Activated CD4-positive, alpha-beta T cell treated with anti-CD3 and anti-CD28 coated beads, Interleukin-2, amount 10 ng/mL, durations not matched to agents 7 days and 5 days (primary cell): Measurements from ENCODE around the gene NME7. TPM values are rescaled to one million over a fixed set of nuclear protein-coding genes. Genes with fewer than 3 reads are reported as not detected.
"Not testable (repeated sequence)": the region's sequence is repeated elsewhere in the genome, so short reads cannot be mapped to it uniquely, and the experiment has no call there.

Experiments used
- CTCF ChIA-PET: fragments of 350-600 bp; sonication (Branson Sonifier 250); formaldehyde crosslinking; loops from one replicate; lab custom pipeline; 2021; ENCODE audit warnings: antibody characterized with exemption; lab: Charles Lee
- POLR2A ChIA-PET: fragments of 350-600 bp; sonication (Branson Sonifier 250); formaldehyde crosslinking; loops from one replicate; lab custom pipeline; 2021; ENCODE audit warnings: antibody characterized with exemption; lab: Charles Lee
- DNase-seq: peaks from one replicate; pipeline ENCODE4 v3.0.0-alpha.2; 2020
- H3K27ac Mint-ChIP-seq: one replicate; pipeline ENCODE4 v1.8.0; 2021; ENCODE audit warnings: mild to moderate bottlenecking, moderate library complexity, mixed read lengths
- H3K27me3 Mint-ChIP-seq: one replicate; pipeline ENCODE4 v1.8.0; 2021; ENCODE audit warnings: mixed read lengths
- H3K36me3 Mint-ChIP-seq: one replicate; pipeline ENCODE4 v1.8.0; 2021; ENCODE audit warnings: low read depth, mixed read lengths
- H3K4me1 Mint-ChIP-seq: one replicate; pipeline ENCODE4 v1.8.0; 2021; ENCODE audit warnings: mixed read lengths
- H3K4me3 Mint-ChIP-seq: one replicate; pipeline ENCODE4 v1.8.0; 2021; ENCODE audit warnings: mild to moderate bottlenecking, moderate library complexity, mixed read lengths
- H3K9me3 Mint-ChIP-seq: one replicate; pipeline ENCODE4 v1.8.0; 2021; ENCODE audit warnings: mixed read lengths
- total RNA-seq, 2 experiments: library from RNA; stranded (reverse); gene quantifications; one replicate each; pipeline ENCODE4 v1.2.3, GENCODE V29; 2021

NME7 gene
- total RNA-seq, 2 experiments from 2014 or later, result 16.6 to 16.9 TPM

DNA sequence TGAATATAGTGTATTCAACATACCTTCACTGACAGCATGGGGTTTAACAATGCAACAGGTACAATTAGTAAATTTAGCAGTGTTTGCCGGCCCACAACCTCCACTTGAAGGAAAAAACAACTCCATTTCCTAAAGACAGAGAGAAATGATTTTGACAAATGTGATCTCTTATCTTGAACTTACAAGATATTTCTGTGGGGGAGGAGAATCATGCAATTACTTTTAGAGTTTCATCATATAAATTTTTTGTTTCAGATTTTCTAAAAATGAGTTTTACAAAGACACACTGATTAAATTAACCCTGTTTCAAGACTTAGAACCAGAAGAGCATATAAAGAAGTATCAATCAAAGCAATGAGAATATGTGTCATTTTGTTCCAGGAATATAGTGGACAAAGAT lies 80.3 kb downstream of the NME7 start:
- no peak for DNase-seq
- Mint-ChIP-seq H3K27me3 (no peaks in the 10 kb centered on the region), H3K36me3 (peaks cover 3% of the 10 kb centered on the region), H3K9me3 (peaks cover 19% of the 10 kb centered on the region), H3K27ac (no peak overlapping the region), H3K4me3 (no peak overlapping the region), H3K4me1 (no peaks in the 10 kb centered on the region)
- CTCF ChIA-PET, result no interaction called here
- POLR2A ChIA-PET, result no interaction called here

DNA sequence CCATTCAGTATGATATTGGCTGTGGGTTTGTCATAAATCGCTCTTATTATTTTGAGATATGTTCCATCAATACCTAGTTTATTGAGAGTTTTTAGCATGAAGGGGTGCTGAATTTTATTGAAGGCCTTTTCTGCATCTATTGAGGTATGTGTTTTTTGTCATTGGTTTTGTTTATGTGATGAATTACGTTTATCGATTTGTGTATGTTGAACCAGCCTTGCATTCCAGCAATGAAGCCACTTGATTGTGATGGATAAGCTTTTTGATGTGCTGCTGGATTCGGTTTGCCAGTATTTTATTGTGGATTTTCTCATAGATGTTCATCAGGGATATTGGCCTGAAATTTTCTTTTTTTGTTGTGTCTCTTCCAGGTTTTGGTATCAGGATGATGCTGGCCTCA lies 86.0 kb downstream of the NME7 start:
- not testable (repeated sequence) for H3K36me3 Mint-ChIP-seq

DNA sequence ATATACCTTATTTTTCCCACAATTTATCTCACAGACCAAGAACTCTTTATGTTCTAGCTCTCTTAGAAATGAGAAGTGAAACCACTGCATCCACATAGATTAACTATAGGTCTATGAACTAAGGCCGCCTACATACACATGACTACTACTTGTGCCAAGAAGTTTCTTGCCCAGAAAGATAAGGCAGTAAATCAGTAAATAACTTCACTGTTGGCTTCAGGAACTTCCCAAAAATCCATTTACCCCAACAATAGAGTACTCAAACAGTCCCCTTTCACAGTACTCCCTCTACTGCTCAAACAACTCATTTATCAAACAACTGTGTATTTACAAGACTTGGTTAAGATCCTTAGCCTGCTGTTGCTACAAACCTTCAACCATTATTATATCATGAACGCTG lies 96.5 kb downstream of the NME7 start:
- Mint-ChIP-seq H3K4me3 (no peak overlapping the region), H3K4me1 (no peaks in the 10 kb centered on the region), H3K27ac (no peak overlapping the region), H3K9me3 (no peaks in the 10 kb centered on the region), H3K27me3 (no peaks in the 10 kb centered on the region), H3K36me3 (no peaks in the 10 kb centered on the region)
- CTCF ChIA-PET, result no interaction called here
- POLR2A ChIA-PET, result no interaction called here
- DNase-seq, result no peak

More for the DNA sequence above, 86.0 kb downstream of the NME7 start:
- H3K4me1 Mint-ChIP-seq, H3K27me3 Mint-ChIP-seq, CTCF ChIA-PET, H3K4me3 Mint-ChIP-seq, POLR2A ChIA-PET, H3K27ac Mint-ChIP-seq, DNase-seq: not testable (repeated sequence)
- peaks cover 37% of the 10 kb centered on the region for H3K9me3 Mint-ChIP-seq

DNA sequence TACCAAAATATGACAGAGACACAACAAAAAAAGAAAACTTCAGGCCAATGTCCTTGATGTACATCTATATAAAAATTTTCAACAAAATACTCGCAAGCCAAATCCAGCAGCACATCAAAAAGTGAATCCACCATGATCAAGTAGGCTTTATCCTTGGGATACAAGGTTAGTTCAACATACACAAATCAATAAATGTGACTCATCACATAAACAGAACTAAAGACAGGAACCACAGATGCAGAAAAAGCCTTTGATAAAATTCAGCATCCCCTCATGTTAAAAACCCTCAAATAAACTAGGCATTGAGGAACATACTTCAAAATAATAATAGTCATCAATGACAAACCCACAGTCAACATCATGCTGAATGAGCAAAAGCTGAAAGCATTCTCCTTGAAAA lies 101.5 kb downstream of the NME7 start:
- peaks cover 18% of the 10 kb centered on the region for H3K9me3 Mint-ChIP-seq

DNA sequence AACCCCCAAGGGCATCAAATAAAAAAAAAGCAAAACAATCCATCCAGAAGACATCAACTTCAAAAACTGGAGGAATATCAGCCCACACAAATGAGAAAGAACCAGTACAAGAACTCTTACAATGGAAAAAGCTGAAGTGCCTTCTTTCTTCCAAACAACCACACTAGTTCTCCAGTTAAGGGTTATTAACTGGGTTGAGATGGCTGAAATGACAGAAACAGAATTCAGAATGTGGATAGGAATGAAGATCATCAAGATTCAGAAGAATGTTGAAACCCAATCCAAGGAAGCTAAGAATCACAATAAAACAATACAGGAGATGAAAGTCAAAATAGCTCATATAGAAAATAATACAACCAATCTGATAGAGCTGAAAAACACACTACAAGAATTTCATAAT lies 104.5 kb downstream of the NME7 start:
- Mint-ChIP-seq H3K27me3 (no peaks in the 10 kb centered on the region), H3K4me1 (no peaks in the 10 kb centered on the region), H3K27ac (no peak overlapping the region), H3K9me3 (peaks cover 20% of the 10 kb centered on the region), H3K4me3 (no peak overlapping the region), H3K36me3 (no peaks in the 10 kb centered on the region)
- CTCF ChIA-PET, result no interaction called here
- POLR2A ChIA-PET, result no interaction called here
- DNase-seq, result no peak

More for the DNA sequence above, 101.5 kb downstream of the NME7 start:
- H3K36me3 Mint-ChIP-seq, result no peaks in the 10 kb centered on the region
- H3K4me3 Mint-ChIP-seq, result no peak overlapping the region
- no peak overlapping the region for H3K27ac Mint-ChIP-seq
- no peaks in the 10 kb centered on the region for H3K4me1 Mint-ChIP-seq
- no peak for DNase-seq
- CTCF ChIA-PET, result no interaction called here
- no peaks in the 10 kb centered on the region for H3K27me3 Mint-ChIP-seq
- POLR2A ChIA-PET, result no interaction called here

DNA sequence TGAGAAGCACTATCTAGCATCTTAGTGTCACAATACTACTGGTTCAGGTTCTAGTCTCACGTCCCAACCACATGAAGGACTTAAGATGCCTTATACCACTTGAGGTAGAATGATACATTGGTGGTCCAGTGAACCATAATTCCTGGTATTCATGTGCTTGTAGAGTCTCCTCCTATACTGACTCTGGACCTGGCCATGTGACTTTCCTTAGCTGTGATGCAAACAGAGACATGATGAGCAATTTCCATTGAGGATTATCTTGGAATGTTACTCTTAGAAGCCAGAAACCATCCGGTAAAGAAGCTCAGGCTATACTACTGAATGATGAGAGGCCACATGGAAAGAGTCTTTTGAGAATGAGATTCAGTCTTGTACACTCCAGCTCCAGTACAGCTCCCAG lies 105.7 kb downstream of the NME7 start:
- no peak for DNase-seq
- POLR2A ChIA-PET, result no interaction called here
- H3K27me3 Mint-ChIP-seq, result no peaks in the 10 kb centered on the region
- no peak overlapping the region for H3K4me3 Mint-ChIP-seq
- H3K36me3 Mint-ChIP-seq, result peaks cover 4% of the 10 kb centered on the region
- no peak overlapping the region for H3K27ac Mint-ChIP-seq
- CTCF ChIA-PET, result no interaction called here
- peaks cover 20% of the 10 kb centered on the region for H3K9me3 Mint-ChIP-seq
- H3K4me1 Mint-ChIP-seq, result peaks cover 3% of the 10 kb centered on the region

DNA sequence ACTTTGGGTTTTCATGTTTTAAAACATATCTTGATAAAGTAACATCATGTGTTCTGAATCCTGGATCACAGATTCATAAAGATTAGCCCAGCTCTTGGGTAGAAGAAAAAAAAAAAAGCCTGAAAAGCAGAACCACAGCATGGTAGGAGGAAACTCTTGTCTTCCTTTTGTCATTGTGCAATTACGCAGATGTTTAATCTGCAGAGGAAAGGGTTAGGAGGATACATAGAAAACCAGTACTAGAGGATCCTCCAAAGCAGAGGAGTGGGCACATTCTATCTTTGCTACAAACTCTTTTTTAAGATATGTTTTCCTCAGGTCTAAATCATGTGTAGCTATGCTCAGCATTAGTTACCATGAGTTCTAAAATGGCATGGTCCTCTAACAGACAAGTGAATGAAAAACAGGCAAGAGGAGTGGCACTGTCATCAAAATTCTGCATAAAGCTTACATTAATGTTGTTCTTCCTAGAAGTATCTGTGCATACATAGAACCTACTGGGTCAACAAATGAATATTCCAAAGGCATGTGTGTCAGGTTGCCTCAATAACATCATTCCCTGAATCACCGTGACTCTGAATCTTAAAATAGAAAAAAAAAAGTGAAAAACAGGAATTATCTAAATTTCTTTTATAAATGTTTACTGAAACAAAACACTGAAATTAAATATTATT lies 107.0 kb downstream of the NME7 start:
- H3K27ac Mint-ChIP-seq, result no peak overlapping the region
- no peaks in the 10 kb centered on the region for H3K27me3 Mint-ChIP-seq
- H3K4me1 Mint-ChIP-seq, result peaks cover 3% of the 10 kb centered on the region
- CTCF ChIA-PET, result interaction anchor here (0.6 kb wide), 1 partner anchor 1084 kb away, joined by 3 read pairs; no protein-coding TSS in a partner anchor
- POLR2A ChIA-PET, result no interaction called here
- H3K4me3 Mint-ChIP-seq, result no peak overlapping the region
- H3K9me3 Mint-ChIP-seq, result peaks cover 18% of the 10 kb centered on the region
- H3K36me3 Mint-ChIP-seq, result peaks cover 4% of the 10 kb centered on the region
- no peak for DNase-seq

DNA sequence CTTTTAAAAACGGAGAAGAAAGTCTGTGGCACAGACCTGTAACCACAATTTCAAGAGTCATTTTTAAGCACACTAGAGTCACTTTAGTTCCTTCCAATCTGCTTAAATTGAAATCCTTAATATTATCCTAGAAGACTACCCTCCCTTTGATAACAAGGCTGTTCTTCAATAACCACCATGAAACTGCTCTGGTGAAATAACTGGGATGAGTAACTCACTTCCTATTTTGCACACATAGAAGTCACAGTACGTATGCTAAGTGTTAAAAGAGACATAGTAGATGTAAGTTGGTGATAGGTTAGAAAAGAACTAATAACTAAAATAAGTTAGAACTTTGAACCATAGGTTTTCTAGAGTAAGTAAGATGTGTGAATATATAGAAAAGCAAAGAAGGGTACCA lies 107.8 kb downstream of the NME7 start:
- no peak overlapping the region for H3K27ac Mint-ChIP-seq
- H3K27me3 Mint-ChIP-seq, result no peaks in the 10 kb centered on the region
- no peak overlapping the region for H3K4me3 Mint-ChIP-seq
- POLR2A ChIA-PET, result no interaction called here
- H3K4me1 Mint-ChIP-seq, result peaks cover 3% of the 10 kb centered on the region
- DNase-seq, result no peak
- peaks cover 4% of the 10 kb centered on the region for H3K36me3 Mint-ChIP-seq
- CTCF ChIA-PET, result no interaction called here
- peaks cover 14% of the 10 kb centered on the region for H3K9me3 Mint-ChIP-seq

DNA sequence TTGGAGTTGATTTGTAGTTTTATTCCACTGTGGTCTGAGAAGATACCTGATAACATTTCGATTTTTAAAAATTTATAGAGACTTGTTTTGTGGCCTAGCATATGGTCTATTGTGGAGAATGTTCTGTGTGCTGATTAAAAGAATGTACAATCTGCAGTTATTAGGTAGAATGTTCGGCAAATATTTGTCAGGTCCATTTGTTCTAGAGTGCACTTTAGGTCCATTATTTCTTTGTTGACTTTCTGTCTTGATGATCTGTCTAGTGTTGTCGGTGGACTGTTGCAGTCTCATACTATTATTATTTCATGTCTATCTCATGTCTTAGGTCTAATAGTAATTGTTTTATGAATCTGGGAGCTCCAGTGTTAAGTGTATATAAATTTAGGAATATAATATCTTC lies 116.8 kb downstream of the NME7 start:
- POLR2A ChIA-PET, result no interaction called here
- CTCF ChIA-PET, result no interaction called here
- Mint-ChIP-seq H3K9me3 (no peaks in the 10 kb centered on the region), H3K4me3 (no peak overlapping the region), H3K27me3 (no peaks in the 10 kb centered on the region), H3K36me3 (no peaks in the 10 kb centered on the region), H3K4me1 (no peaks in the 10 kb centered on the region), H3K27ac (no peak overlapping the region)
- DNase-seq, result no peak

DNA sequence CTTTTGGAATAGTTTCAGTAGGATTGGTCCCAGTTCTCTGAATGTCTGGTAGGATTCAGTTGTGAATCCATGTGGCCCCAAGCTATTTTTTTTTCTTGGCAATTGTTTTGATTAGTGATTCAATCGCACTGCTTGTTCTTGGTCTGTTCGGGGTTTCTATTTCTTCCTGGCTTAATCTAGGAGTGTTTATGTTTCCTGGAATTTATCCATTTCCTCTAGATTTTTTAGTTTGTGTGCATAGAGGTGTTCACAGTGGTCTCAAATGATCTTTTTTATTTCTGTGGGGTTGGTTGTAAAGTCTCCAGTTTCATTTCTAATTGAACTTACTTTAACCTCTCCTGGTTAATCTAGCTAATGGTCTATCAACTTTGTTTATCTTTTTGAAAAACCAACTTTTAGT lies 117.6 kb downstream of the NME7 start:
- DNase-seq, result no peak
- no peak overlapping the region for H3K27ac Mint-ChIP-seq
- H3K27me3 Mint-ChIP-seq, result no peaks in the 10 kb centered on the region
- ChIA-PET CTCF (no interaction called here), POLR2A (no interaction called here)
- H3K4me1 Mint-ChIP-seq, result no peaks in the 10 kb centered on the region
- no peaks in the 10 kb centered on the region for H3K9me3 Mint-ChIP-seq
- no peak overlapping the region for H3K4me3 Mint-ChIP-seq
- no peaks in the 10 kb centered on the region for H3K36me3 Mint-ChIP-seq

DNA sequence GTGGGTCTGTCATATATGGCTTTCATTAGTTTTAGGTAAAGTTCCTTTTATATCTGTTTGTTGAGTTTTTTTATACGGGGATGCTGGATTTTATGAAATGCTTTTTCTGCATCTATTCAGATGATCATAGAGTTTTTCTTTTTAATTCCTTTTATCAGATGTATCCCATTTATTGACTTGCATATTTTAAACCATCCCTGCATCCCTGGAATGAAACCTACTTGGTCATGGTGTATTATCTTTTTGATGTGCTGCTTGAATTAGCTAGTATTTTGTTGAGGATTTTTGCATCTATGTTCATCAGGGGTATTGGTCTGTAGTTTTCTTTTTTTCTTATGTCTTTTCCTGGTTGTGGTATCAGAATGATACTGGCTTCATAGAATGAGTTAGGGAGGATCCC lies 118.0 kb downstream of the NME7 start:
- Mint-ChIP-seq H3K4me1 (no peaks in the 10 kb centered on the region), H3K27ac (no peak overlapping the region), H3K9me3 (no peaks in the 10 kb centered on the region), H3K27me3 (no peaks in the 10 kb centered on the region), H3K36me3 (no peaks in the 10 kb centered on the region), H3K4me3 (no peak overlapping the region)
- no peak for DNase-seq
- ChIA-PET POLR2A (no interaction called here), CTCF (no interaction called here)

DNA sequence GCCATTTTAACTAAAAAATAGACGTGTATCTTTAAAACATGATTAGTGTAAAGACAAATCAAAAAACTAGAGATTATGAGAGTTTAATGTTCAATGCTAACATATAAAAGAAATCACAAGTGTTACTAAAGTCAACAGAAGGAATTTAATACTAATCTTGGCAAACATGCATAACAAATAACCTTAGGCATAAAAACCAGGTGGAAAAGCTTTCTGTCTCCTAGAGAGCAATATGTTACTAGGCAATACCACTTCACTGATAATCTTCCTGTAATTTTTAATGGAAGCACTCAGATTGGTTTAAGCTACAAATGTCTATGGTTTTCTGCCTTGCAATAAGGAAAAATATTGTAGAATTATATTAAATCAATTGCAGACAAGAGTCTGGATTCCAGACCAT lies 121.9 kb downstream of the NME7 start:
- H3K4me3 Mint-ChIP-seq, result no peak overlapping the region
- CTCF ChIA-PET, result interaction anchor here (1.1 kb wide), 1 partner anchor 22 kb away, joined by 3 read pairs; no protein-coding TSS in a partner anchor
- DNase-seq, result no peak
- no peak overlapping the region for H3K27ac Mint-ChIP-seq
- H3K4me1 Mint-ChIP-seq, result no peaks in the 10 kb centered on the region
- POLR2A ChIA-PET, result no interaction called here
- no peaks in the 10 kb centered on the region for H3K9me3 Mint-ChIP-seq
- no peaks in the 10 kb centered on the region for H3K36me3 Mint-ChIP-seq
- H3K27me3 Mint-ChIP-seq, result no peaks in the 10 kb centered on the region

DNA sequence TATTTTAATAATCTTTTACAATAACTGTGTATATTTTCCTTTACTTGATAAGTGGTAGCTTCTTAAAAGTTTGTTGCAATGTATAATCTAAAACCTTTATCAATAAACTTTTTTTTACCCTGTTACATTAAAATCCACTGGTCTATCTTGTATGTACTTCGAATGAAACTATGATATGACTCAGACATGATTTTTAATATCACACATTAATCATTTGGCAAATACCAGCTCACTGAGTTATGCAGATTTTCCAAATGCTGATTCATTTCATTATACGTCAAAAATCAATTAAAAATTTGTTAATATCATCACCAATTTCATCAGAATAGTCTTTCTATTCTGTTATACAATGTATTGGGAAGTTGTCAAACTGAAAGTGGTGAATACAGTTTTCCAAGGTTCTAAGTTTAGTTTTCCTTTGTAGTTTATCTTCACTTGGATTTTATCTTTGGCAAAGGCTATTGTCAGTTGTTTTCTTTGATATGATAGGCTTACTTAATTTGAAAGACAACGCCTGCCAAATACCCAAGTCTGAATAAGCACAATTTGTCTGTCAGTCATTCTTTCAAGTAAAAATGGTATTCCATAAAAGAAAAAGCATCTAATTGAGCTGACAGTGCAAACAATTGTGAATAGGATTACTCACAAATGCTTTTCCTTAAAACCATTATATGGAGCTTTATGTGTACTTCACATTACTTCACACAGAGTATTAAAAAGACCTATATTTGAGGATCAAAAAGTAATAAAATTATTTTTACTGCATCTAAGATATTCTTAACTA lies 127.0 kb downstream of the NME7 start:
- H3K36me3 Mint-ChIP-seq, result no peaks in the 10 kb centered on the region
- H3K27ac Mint-ChIP-seq, result no peak overlapping the region
- no peak overlapping the region for H3K4me3 Mint-ChIP-seq
- no peak for DNase-seq
- no peaks in the 10 kb centered on the region for H3K9me3 Mint-ChIP-seq
- no peaks in the 10 kb centered on the region for H3K27me3 Mint-ChIP-seq
- ChIA-PET POLR2A (no interaction called here), CTCF (no interaction called here)
- H3K4me1 Mint-ChIP-seq, result no peaks in the 10 kb centered on the region
